LNCAP (cell line): Measurements from ENCODE around the gene SIDT1.

ENCODE experiments used
- CTCF ChIP-seq: fragments of 450-650 bp; IDR thresholded peaks from 2 replicates; pipeline ENCODE4 v1.5.1; 2017; ENCODE audit warnings: mild to moderate bottlenecking

SIDT1 gene

GRCh38 chr3:113659101-113659541 lies 126.8 kb downstream of the SIDT1 start:
- no peak for TF ChIP-seq CTCF

GRCh38 chr3:113659996-113660395 lies 127.6 kb downstream of the SIDT1 start:
- TF ChIP-seq CTCF = no peak

- TF ChIP-seq CTCF = no peak
Observed at GRCh38 chr3:113660458-113660857, 128.1 kb downstream of the SIDT1 start.

- no peak for TF ChIP-seq CTCF
Observed at GRCh38 chr3:113660896-113661295, 128.5 kb downstream of the SIDT1 start.

- TF ChIP-seq CTCF = no peak
Observed at GRCh38 chr3:113662824-113663223, 130.5 kb downstream of the SIDT1 start.

- TF ChIP-seq CTCF = no peak
Observed at GRCh38 chr3:113663324-113663750, 131.0 kb downstream of the SIDT1 start.

- no peak for TF ChIP-seq CTCF
Observed at GRCh38 chr3:113663761-113664160, 131.4 kb downstream of the SIDT1 start.

GRCh38 chr3:113664523-113665094 lies 132.3 kb downstream of the SIDT1 start:
- TF ChIP-seq CTCF = no peak
